Adipocyte (in vitro differentiated cells): ENCODE data around the gene SUCLG2.

ENCODE experiments used
- DNase-seq: peaks from one replicate; pipeline ENCODE4 v3.0.0-alpha.2; 2015; ENCODE audit warnings: low read depth
- H3K27me3 ChIP-seq: replicated peaks from 2 replicates; pipeline ENCODE4 v1.7.0; 2013; ENCODE audit warnings: mild to moderate bottlenecking, low read length, moderate library complexity; ENCODE audit not compliant: control insufficient read depth, insufficient read depth
- H3K36me3 ChIP-seq: 2 replicates; pipeline ENCODE4 v1.7.0; 2013; ENCODE audit warnings: low read length, mild to moderate bottlenecking, moderate library complexity; ENCODE audit not compliant: control insufficient read depth, insufficient read depth, severe bottlenecking
- H3K4me1 ChIP-seq: 2 replicates; pipeline ENCODE4 v1.7.0; 2013; ENCODE audit warnings: mild to moderate bottlenecking, low read length, moderate library complexity; ENCODE audit not compliant: control insufficient read depth, insufficient read depth
- H3K4me3 ChIP-seq: 2 replicates; pipeline ENCODE4 v1.7.0; 2013; ENCODE audit warnings: mild to moderate bottlenecking, low read length, moderate library complexity
- H3K9ac ChIP-seq: 2 replicates; pipeline ENCODE4 v1.7.0; 2013; ENCODE audit warnings: mild to moderate bottlenecking, low read length, moderate library complexity
- H3K9me3 ChIP-seq: 2 replicates; pipeline ENCODE4 v1.7.0; 2013; ENCODE audit warnings: mild to moderate bottlenecking, low read length, moderate library complexity; ENCODE audit not compliant: control insufficient read depth

The SUCLG2 gene

DNA sequence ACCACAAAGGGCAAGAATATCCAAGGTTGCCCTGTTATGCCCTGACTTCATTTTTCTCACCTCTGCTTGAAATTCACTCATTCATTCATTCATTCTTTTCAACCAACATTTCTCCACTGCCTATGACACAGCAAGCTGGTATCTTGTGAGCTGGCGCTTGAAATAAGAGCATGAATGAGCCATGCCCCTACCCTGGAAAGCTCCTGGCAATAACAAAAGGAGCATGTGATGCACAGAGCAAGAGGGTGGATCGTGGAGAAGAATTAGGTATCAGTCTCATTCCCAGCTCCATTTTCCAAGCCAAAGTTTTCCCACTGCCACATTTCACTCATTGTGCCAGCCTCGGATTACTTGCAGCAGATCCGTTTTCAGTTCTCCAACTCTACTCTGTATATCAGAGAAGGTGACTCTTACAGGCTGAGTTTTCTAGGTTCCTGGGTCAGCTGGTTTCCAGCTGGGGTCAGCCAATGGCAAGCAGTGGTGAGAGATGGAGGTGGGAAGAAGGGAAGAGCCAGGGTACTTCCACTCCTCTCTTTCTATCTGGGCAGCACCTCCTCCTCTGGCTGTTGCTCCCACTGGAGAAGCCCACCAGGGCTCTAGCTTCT is 144.8 kb downstream of the SUCLG2 start:
- DNase-seq = no peak
- no peak overlapping the region for H3K9ac ChIP-seq

DNA sequence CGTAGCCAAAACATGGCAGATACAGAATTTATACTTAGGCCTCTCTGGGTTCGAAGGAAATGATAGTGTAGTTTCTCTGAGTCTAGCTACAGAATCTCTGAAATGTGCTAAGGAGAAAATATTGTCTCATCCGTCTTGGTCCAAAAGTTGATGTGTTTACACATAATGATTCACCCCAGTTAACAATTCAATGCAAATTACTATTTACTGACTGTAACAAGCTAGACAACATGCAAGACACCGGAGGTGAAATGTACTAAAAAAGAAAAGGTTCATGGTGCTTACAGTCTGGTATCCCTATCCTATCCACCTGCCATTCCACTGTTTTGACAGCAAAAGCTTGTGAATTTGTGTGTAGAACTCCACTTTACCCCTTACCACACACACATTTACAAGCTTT is 146.8 kb downstream of the SUCLG2 start:
- peaks cover 19% of the 10 kb centered on the region for H3K36me3 ChIP-seq
- no peaks in the 10 kb centered on the region for H3K27me3 ChIP-seq
- DNase-seq = no peak
- H3K4me1 ChIP-seq = peaks cover 8% of the 10 kb centered on the region
- no peaks in the 10 kb centered on the region for H3K9me3 ChIP-seq
- no peak overlapping the region for H3K4me3 ChIP-seq
- H3K9ac ChIP-seq = no peak overlapping the region

More for the DNA sequence above, 144.8 kb downstream of the SUCLG2 start:
- Histone ChIP-seq H3K4me1 (peaks cover 8% of the 10 kb centered on the region), H3K27me3 (no peaks in the 10 kb centered on the region), H3K4me3 (no peak overlapping the region), H3K9me3 (no peaks in the 10 kb centered on the region), H3K36me3 (peaks cover 21% of the 10 kb centered on the region)

- Histone ChIP-seq H3K4me3 (no peak overlapping the region), H3K9ac (no peak overlapping the region), H3K36me3 (peaks cover 15% of the 10 kb centered on the region), H3K4me1 (peaks cover 6% of the 10 kb centered on the region), H3K27me3 (no peaks in the 10 kb centered on the region), H3K9me3 (no peaks in the 10 kb centered on the region)
- DNase-seq = no peak
Measured at GRCh38 chr3:67500709-67501108, 153.7 kb downstream of the SUCLG2 start.

GRCh38 chr3:67497746-67498145 is 156.7 kb downstream of the SUCLG2 start:
- Histone ChIP-seq H3K4me3 (no peak overlapping the region), H3K4me1 (peaks cover 6% of the 10 kb centered on the region), H3K9me3 (no peaks in the 10 kb centered on the region), H3K36me3 (peaks cover 28% of the 10 kb centered on the region), H3K27me3 (no peaks in the 10 kb centered on the region), H3K9ac (no peak overlapping the region)
- no peak for DNase-seq

GRCh38 chr3:67495751-67496150 is 158.7 kb downstream of the SUCLG2 start:
- Histone ChIP-seq H3K9me3 (no peaks in the 10 kb centered on the region), H3K36me3 (peaks cover 34% of the 10 kb centered on the region), H3K4me1 (peaks cover 6% of the 10 kb centered on the region), H3K27me3 (no peaks in the 10 kb centered on the region), H3K4me3 (no peak overlapping the region), H3K9ac (no peak overlapping the region)
- DNase-seq = no peak

GRCh38 chr3:67493808-67494207 is 160.6 kb downstream of the SUCLG2 start:
- Histone ChIP-seq H3K4me1 (peaks cover 6% of the 10 kb centered on the region), H3K9ac (no peak overlapping the region), H3K4me3 (no peak overlapping the region), H3K27me3 (no peaks in the 10 kb centered on the region), H3K36me3 (peaks cover 34% of the 10 kb centered on the region), H3K9me3 (no peaks in the 10 kb centered on the region)
- DNase-seq = no peak

GRCh38 chr3:67490658-67491057 is 163.8 kb downstream of the SUCLG2 start:
- Histone ChIP-seq H3K4me3 (no peak overlapping the region), H3K9me3 (no peaks in the 10 kb centered on the region), H3K36me3 (peaks cover 29% of the 10 kb centered on the region), H3K9ac (no peak overlapping the region), H3K4me1 (no peaks in the 10 kb centered on the region), H3K27me3 (no peaks in the 10 kb centered on the region)
- DNase-seq = no peak

DNA sequence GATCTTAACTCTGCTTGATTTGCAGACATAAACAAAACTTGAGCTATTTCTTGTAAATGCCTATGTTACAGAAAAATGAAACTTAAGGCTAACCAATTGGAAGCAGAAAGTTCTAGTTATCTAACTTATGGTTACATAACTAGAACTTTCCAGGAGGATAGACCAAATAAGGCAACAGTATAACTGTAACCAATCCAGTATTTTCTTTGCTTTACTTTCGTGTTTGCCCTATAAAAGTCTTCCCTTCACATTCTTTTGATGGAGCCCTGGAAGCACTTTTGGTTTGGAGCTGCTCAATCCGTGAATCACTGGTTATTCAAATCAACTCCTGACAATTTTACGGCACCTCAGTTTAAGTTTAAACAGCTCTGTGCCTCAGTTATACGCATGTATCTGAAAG is 164.6 kb downstream of the SUCLG2 start:
- H3K27me3 ChIP-seq = no peaks in the 10 kb centered on the region
- peaks cover 21% of the 10 kb centered on the region for H3K36me3 ChIP-seq
- no peak overlapping the region for H3K9ac ChIP-seq
- H3K4me3 ChIP-seq = no peak overlapping the region
- peak; percentile 65 for DNase-seq
- no peaks in the 10 kb centered on the region for H3K9me3 ChIP-seq
- no peaks in the 10 kb centered on the region for H3K4me1 ChIP-seq

DNA sequence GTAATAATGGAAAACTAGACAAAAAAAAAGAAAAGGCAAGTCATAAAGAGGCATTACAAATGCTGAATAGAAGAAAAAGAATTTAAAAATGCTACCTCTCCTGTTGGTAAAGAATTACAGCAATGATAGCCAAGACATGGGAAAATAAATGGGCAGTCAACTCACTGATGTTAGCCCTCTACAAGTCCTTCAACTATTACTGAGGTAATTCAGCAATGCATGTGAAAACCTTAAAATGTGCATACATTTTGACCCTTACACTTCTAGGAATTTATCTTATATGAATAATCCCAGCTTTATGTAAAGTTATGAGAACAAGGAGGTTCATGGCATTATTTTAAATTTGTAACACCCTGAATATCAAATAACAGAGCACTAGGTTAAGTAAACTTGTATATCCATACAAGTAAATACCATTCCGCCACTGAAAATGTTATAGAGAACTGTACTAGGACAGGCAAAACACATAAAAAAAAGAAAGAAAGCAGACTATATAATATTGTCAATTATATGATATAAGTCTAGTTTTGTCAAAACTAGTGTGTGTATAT is 166.8 kb downstream of the SUCLG2 start:
- Histone ChIP-seq H3K36me3 (peaks cover 8% of the 10 kb centered on the region), H3K27me3 (no peaks in the 10 kb centered on the region), H3K4me3 (no peak overlapping the region), H3K4me1 (no peaks in the 10 kb centered on the region), H3K9ac (no peak overlapping the region), H3K9me3 (no peaks in the 10 kb centered on the region)
- no peak for DNase-seq

DNA sequence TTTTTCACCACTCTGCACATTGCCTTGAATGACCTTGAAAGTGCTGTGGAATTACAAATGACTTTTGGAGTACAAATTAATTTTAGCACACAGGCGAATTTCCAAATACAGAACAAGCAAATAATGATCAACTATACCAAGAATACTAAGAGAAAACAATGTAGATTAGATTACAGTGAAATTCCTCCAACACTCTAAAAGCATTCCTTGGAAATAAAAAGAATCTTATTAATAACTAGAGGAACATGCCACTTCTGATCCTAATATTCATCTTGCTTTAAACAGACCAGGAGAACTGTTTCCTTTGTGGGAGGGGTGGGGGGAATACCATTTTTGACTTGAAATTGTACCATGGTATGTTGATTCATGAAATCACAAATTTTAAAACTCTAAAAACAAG is 167.5 kb downstream of the SUCLG2 start:
- no peak for DNase-seq
- Histone ChIP-seq H3K27me3 (no peaks in the 10 kb centered on the region), H3K36me3 (peaks cover 5% of the 10 kb centered on the region), H3K9me3 (no peaks in the 10 kb centered on the region), H3K9ac (no peak overlapping the region), H3K4me1 (no peaks in the 10 kb centered on the region), H3K4me3 (no peak overlapping the region)

DNA sequence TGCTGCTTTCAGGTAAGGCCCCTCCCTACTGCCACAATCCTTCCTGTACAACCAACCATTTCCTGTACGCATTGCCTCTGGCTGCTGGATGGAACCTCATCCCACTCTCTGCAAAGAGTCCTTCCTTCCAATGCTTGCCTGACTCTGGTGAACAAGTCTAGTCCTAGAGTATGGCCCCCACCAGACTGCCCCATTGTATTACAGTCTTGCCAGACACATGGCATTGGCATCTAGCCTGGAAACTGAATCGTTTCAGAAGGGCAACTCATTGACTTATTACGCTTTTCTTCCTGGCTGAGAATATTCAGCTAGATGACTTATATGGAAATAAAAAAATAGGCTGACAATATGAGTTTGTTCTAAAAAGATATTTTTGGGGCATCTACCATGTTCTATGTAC is 170.3 kb downstream of the SUCLG2 start:
- Histone ChIP-seq H3K9me3 (no peaks in the 10 kb centered on the region), H3K9ac (no peak overlapping the region), H3K4me3 (no peak overlapping the region), H3K36me3 (peaks cover 2% of the 10 kb centered on the region), H3K4me1 (no peaks in the 10 kb centered on the region), H3K27me3 (no peaks in the 10 kb centered on the region)
- no peak for DNase-seq

GRCh38 chr3:67481126-67481525 is 173.3 kb downstream of the SUCLG2 start:
- no peak overlapping the region for H3K4me3 ChIP-seq
- H3K4me1 ChIP-seq = no peaks in the 10 kb centered on the region
- no peaks in the 10 kb centered on the region for H3K27me3 ChIP-seq
- H3K36me3 ChIP-seq = peaks cover 2% of the 10 kb centered on the region
- H3K9ac ChIP-seq = no peak overlapping the region
- no peaks in the 10 kb centered on the region for H3K9me3 ChIP-seq
- DNase-seq = no peak
